OCI-LY7 (cell line): Measurements from ENCODE around the gene RNASEL. TPM values are rescaled to one million over a fixed set of nuclear protein-coding genes. Genes with fewer than 3 reads are reported as not detected.

Experiments
- BruUV-seq: library from RNA; stranded (reverse); fragments of 400-500 nt; replicated peaks from 2 replicates; lab custom pipeline; 2021; lab: Mats Ljungman, UMichigan
- CTCF ChIA-PET: fragments of 300-600 bp; sonication (Branson Sonifier 250); formaldehyde crosslinking; loops from one replicate; lab custom pipeline; 2022; ENCODE audit warnings: antibody characterized with exemption; ENCODE audit not compliant: unreplicated experiment; lab: Charles Lee
- POLR2A ChIA-PET: fragments of 300-600 bp; sonication (Branson Sonifier 250); formaldehyde crosslinking; loops from one replicate; lab custom pipeline; 2022; ENCODE audit warnings: antibody characterized with exemption; lab: Charles Lee
- DNase-seq: peaks from one replicate; pipeline ENCODE4 v3.0.0-alpha.2; 2015; ENCODE audit warnings: low spot score
- H2AFZ ChIP-seq: fragments of 200-600 bp; sonication (generic), shearing (Covaris generic); 2 replicates; pipeline ENCODE4 v1.6.1; 2014; ENCODE audit warnings: mild to moderate bottlenecking, antibody characterized with exemption, low read length, moderate library complexity
- H3K27ac ChIP-seq: fragments of 200-600 bp; sonication (generic); 2 replicates; pipeline ENCODE4 v1.5.1; 2014; ENCODE audit warnings: mixed run types, low read depth, mild to moderate bottlenecking, moderate library complexity, low read length, inconsistent platforms; ENCODE audit not compliant: poor library complexity, severe bottlenecking
- H3K36me3 ChIP-seq: fragments of 200-600 bp; sonication (generic); 2 replicates; pipeline ENCODE4 v1.6.1; 2014; ENCODE audit warnings: mild to moderate bottlenecking, antibody characterized with exemption, low read length, moderate library complexity, mixed read lengths; ENCODE audit not compliant: insufficient read depth
- H3K4me1 ChIP-seq: fragments of 200-600 bp; sonication (generic); 2 replicates; pipeline ENCODE4 v1.5.1; 2014; ENCODE audit warnings: mild to moderate bottlenecking, low read length; ENCODE audit not compliant: insufficient read depth, poor library complexity, severe bottlenecking
- H3K4me2 ChIP-seq: fragments of 200-600 bp; sonication (generic); 2 replicates; pipeline ENCODE4 v1.6.1; 2014; ENCODE audit warnings: mild to moderate bottlenecking, low read length
- H3K4me3 ChIP-seq: fragments of 200-600 bp; sonication (generic); 2 replicates; pipeline ENCODE4 v1.5.1; 2014; ENCODE audit warnings: mild to moderate bottlenecking, low read depth, low read length; ENCODE audit not compliant: poor library complexity, severe bottlenecking
- H3K79me2 ChIP-seq: fragments of 200-600 bp; sonication (generic); 2 replicates; pipeline ENCODE4 v1.6.1; 2016; ENCODE audit warnings: low read depth, mild to moderate bottlenecking, low read length, moderate library complexity, mixed read lengths; ENCODE audit not compliant: insufficient read depth
- H3K9me2 ChIP-seq: fragments of 200-600 bp; sonication (generic); 2 replicates; pipeline ENCODE4 v1.6.1; 2016; ENCODE audit warnings: mild to moderate bottlenecking, low read length, mixed read lengths; ENCODE audit not compliant: insufficient read depth
- H3K9me3 ChIP-seq: fragments of 200-600 bp; sonication (generic); 2 replicates; pipeline ENCODE4 v1.6.1; 2014; ENCODE audit warnings: mild to moderate bottlenecking, mixed run types, low read length, mixed read lengths
- H4K20me1 ChIP-seq: fragments of 200-600 bp; sonication (generic); 2 replicates; pipeline ENCODE4 v1.6.1; 2014; ENCODE audit warnings: mild to moderate bottlenecking, antibody characterized with exemption, low read length, moderate library complexity, mixed read lengths; ENCODE audit not compliant: insufficient read depth
- CTCF ChIP-seq: fragments of 200-600 bp; sonication (generic); conservative IDR thresholded peaks from 2 replicates; pipeline ENCODE4 v1.5.1; 2014; ENCODE audit warnings: mild to moderate bottlenecking, antibody characterized with exemption, low read length, moderate library complexity, mixed read lengths
- EZH2phosphoT487 ChIP-seq: fragments of 200-600 bp; sonication (generic); IDR thresholded peaks from 2 replicates; pipeline ENCODE4 v1.6.1; 2018; ENCODE audit warnings: low read depth, borderline replicate concordance, mild to moderate bottlenecking, mixed run types, antibody characterized with exemption, low read length, moderate library complexity, mixed read lengths
- intact Hi-C: fragments of 100-400 bp; cut with micrococcal nuclease; formaldehyde crosslinking; loops from one replicate; pipeline ENCODE4 v1.10.0; 2022; ENCODE audit not compliant: unreplicated experiment
- total RNA-seq, 2 experiments: library from RNA; depleted of rRNA in 1 of 2; stranded (reverse); fragments of >200 nt in 1 of 2; shearing (Covaris generic) in 1 of 2; gene quantifications; 2 replicates each; pipeline ENCODE4 v1.2.3, GENCODE V29; 2014 to 2022

The RNASEL gene
- total RNA-seq, 2 experiments from 2014 or later = 2.2 to 4.0 TPM

GRCh38 chr1:182631954-182632353 is 42.9 kb upstream of the RNASEL start:
- no peaks in the 10 kb centered on the region for H4K20me1 ChIP-seq
- DNase-seq = no peak
- peak overlapping the region; percentile 51 for H3K4me2 ChIP-seq
- ChIA-PET CTCF (interaction anchor here (1.0 kb wide), 1 partner anchor 150 kb away, joined by 3 read pairs; no protein-coding TSS in a partner anchor), POLR2A (interaction anchor here (0.6 to 12.1 kb wide), 12 partner anchors 8 to 286 kb away, joined by 3 to 113 read pairs (median 4); partner anchors contain the start of gene RGS16)
- no peaks in the 10 kb centered on the region for H3K9me3 ChIP-seq
- BruUV-seq = no TSS peak
- peaks cover 92% of the 10 kb centered on the region for H3K4me1 ChIP-seq
- no peaks in the 10 kb centered on the region for H3K9me2 ChIP-seq
- H3K4me3 ChIP-seq = peak overlapping the region; percentile 21
- H3K79me2 ChIP-seq = no peaks in the 10 kb centered on the region
- intact Hi-C loops = loop anchor here (2.0 kb wide), 1 partner anchor 45 kb away; no protein-coding TSS in a partner anchor
- no peaks in the 10 kb centered on the region for H3K36me3 ChIP-seq
- peak overlapping the region; percentile 73 for H3K27ac ChIP-seq
- H2AFZ ChIP-seq = peak overlapping the region; percentile 56; the same call in 1 of the 2 replicates
- TF ChIP-seq CTCF = no peak
- TF ChIP-seq EZH2phosphoT487 = no peak

- H3K9me3 ChIP-seq = no peaks in the 10 kb centered on the region
- BruUV-seq = no TSS peak
- no peaks in the 10 kb centered on the region for H4K20me1 ChIP-seq
- no peak overlapping the region for H3K4me3 ChIP-seq
- TF ChIP-seq CTCF = no peak
- POLR2A ChIA-PET = interaction anchor here (0.6 to 12.1 kb wide), 5 partner anchors 10 to 516 kb away, joined by 3 to 113 read pairs (median 14); no protein-coding TSS in a partner anchor
- peak overlapping the region; percentile 73; the same call in 1 of the 2 replicates for H3K4me2 ChIP-seq
- H3K9me2 ChIP-seq = no peaks in the 10 kb centered on the region
- no peaks in the 10 kb centered on the region for H3K36me3 ChIP-seq
- peak overlapping the region; percentile 12 for H3K27ac ChIP-seq
- DNase-seq = no peak
- peaks cover 99% of the 10 kb centered on the region for H3K4me1 ChIP-seq
- H3K79me2 ChIP-seq = no peaks in the 10 kb centered on the region
- CTCF ChIA-PET = interaction anchor here (0.7 to 0.8 kb wide), 2 partner anchors 13 to 14 kb away, joined by 3 to 4 read pairs; no protein-coding TSS in a partner anchor
- H2AFZ ChIP-seq = peak overlapping the region; percentile 81
- intact Hi-C loops = no loop called here
Measured at GRCh38 chr1:182631053-182631677, 42.1 kb upstream of the RNASEL start.

GRCh38 chr1:182630586-182630985 is 41.5 kb upstream of the RNASEL start:
- Histone ChIP-seq H3K4me1 (peaks cover 99% of the 10 kb centered on the region), H2AFZ (peak overlapping the region; percentile 81), H3K9me2 (no peaks in the 10 kb centered on the region), H4K20me1 (no peaks in the 10 kb centered on the region), H3K36me3 (no peaks in the 10 kb centered on the region), H3K27ac (peak overlapping the region; percentile 52), H3K9me3 (no peaks in the 10 kb centered on the region), H3K79me2 (no peaks in the 10 kb centered on the region), H3K4me3 (no peak overlapping the region), H3K4me2 (peak overlapping the region; percentile 73)
- intact Hi-C loops = no loop called here
- BruUV-seq = no TSS peak
- TF ChIP-seq EZH2phosphoT487 = no peak
- no peak for TF ChIP-seq CTCF
- ChIA-PET POLR2A (interaction anchor here (0.6 to 12.1 kb wide), 8 partner anchors 10 to 516 kb away, joined by 3 to 113 read pairs (median 8); partner anchors contain the start of gene RGS16), CTCF (interaction anchor here (0.7 to 0.8 kb wide), 2 partner anchors 12 to 14 kb away, joined by 3 to 4 read pairs; no protein-coding TSS in a partner anchor)
- DNase-seq = no peak
